Coronary artery (tissue), 2 donors: ENCODE measurements around the gene ULK4.

Experiments used
- DNase-seq: peaks from one replicate; pipeline ENCODE4 v3.0.0-alpha.2; 2017; ENCODE audit warnings: low spot score
- H3K27ac ChIP-seq, 2 donors: fragments of 200-600 bp; sonication (generic); one replicate each; pipeline ENCODE4 v1.5.1; 2016 to 2019
- H3K4me3 ChIP-seq: fragments of 200-600 bp; sonication (generic); 2 replicates; pipeline ENCODE4 v1.5.1; 2016; ENCODE audit warnings: mild to moderate bottlenecking, moderate library complexity
- TF ChIP-seq, protein P1 (sequence below): fragments of 200-600 bp; sonication (generic); IDR thresholded peaks from one replicate; pipeline ENCODE4 v1.5.1; 2019; ENCODE audit warnings: antibody characterized with exemption

Gene ULK4

DNA sequence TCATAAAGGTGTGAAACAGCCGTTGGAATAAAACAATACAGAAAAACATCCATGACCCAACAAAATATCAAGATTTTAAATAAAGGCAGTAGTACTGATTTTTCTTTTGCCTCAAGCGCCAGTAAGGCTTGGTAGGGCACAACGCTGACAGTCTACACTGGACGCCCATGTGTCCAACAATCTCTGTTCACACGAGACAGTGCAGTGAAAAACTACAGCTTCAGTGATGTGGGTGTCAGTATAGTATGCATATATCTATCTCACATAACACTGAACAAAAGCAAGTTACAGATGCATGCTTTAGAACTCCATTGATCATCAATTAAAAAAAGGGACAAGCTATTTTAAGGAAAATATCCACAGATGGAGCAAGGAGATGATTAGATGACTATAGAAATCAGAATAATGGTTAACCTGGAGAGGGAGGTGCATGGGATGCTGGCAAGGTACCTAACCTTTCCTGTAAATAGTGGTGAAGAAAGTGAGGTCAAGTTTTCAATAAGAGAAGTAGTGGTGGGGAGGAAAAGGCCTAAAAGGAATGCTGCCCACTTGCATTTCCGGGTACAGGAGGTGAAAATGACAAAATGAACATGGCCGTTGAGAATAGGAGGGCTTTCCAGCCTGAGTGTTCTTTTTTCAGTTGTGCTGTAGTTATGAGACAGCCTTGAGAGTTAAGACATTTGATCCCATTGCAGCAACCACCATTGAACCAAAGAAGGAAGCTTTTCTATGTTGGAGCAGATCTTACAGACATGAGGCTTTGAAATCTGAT, 719.9 kb downstream of the ULK4 start:
- Histone ChIP-seq H3K27ac (no peak overlapping the region), H3K4me3 (no peak overlapping the region)
- no peak for DNase-seq
- TF ChIP-seq, protein P1, sequence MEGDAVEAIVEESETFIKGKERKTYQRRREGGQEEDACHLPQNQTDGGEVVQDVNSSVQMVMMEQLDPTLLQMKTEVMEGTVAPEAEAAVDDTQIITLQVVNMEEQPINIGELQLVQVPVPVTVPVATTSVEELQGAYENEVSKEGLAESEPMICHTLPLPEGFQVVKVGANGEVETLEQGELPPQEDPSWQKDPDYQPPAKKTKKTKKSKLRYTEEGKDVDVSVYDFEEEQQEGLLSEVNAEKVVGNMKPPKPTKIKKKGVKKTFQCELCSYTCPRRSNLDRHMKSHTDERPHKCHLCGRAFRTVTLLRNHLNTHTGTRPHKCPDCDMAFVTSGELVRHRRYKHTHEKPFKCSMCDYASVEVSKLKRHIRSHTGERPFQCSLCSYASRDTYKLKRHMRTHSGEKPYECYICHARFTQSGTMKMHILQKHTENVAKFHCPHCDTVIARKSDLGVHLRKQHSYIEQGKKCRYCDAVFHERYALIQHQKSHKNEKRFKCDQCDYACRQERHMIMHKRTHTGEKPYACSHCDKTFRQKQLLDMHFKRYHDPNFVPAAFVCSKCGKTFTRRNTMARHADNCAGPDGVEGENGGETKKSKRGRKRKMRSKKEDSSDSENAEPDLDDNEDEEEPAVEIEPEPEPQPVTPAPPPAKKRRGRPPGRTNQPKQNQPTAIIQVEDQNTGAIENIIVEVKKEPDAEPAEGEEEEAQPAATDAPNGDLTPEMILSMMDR, result no peak

DNA sequence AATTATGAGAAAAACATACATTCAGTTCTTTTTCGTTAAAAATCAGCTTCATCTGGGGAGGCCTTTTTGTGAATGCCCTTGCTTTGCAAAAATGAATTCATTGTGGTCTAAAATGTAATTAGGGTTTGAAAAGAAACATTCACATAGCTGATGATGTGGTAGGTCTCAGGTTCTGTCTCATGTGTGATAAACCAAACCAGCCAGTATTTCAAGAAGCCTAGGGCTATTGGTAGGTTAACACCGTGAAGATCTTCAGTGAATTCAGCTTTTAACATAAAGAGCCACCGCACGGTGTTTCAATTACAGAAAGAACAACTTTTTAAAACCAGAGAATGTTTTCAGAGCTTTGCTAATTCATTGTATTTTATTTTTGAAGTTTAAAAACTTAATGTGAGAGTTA, 720.7 kb downstream of the ULK4 start:
- no peak for DNase-seq
- Histone ChIP-seq H3K4me3 (no peak overlapping the region), H3K27ac (no peak overlapping the region)
- TF ChIP-seq, protein P1, result no peak

DNA sequence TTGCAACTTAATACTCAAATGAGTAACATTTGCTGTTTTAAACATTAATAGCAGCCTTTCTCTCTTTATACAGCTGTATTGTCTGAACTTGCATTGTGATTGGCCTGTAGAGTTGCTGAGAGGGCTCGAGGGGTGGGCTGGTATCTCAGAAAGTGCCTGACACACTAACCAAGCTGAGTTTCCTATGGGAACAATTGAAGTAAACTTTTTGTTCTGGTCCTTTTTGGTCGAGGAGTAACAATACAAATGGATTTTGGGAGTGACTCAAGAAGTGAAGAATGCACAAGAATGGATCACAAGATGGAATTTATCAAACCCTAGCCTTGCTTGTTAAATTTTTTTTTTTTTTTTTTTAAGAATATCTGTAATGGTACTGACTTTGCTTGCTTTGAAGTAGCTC, 722.3 kb downstream of the ULK4 start:
- H3K4me3 ChIP-seq, result no peak overlapping the region
- no peak overlapping the region for H3K27ac ChIP-seq
- DNase-seq, result no peak
- TF ChIP-seq, protein P1, result no peak

DNA sequence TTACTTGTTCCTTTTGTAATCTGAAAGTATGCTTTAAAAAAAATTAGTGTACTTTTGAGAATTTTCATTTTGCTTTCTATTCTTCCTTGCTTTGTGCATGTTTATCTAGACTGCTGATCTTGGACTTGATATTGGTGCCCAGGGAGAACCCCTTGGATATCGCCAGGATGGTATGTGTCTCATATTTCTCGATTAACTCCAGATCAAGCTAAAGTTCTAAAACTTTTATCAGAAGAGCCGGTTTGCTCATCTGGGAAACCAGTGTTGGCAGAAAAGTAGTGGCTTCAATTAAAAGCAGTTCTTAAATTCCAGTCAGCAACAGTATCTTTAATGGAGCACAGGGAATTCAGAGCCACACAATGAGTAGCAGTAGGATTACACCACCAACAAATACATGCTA, 724.0 kb downstream of the ULK4 start:
- no peak overlapping the region for H3K27ac ChIP-seq
- DNase-seq, result no peak
- no peak overlapping the region for H3K4me3 ChIP-seq
- TF ChIP-seq, protein P1, result no peak

- H3K27ac ChIP-seq, result no peak overlapping the region
- TF ChIP-seq, protein P1, result no peak
- no peak for DNase-seq
- H3K4me3 ChIP-seq, result no peak overlapping the region
Observed at GRCh38 chr3:41236228-41236627, 725.7 kb downstream of the ULK4 start.

GRCh38 chr3:41234823-41235721, 726.8 kb downstream of the ULK4 start:
- TF ChIP-seq, protein P1, result no peak
- DNase-seq, result no peak
- H3K4me3 ChIP-seq, result no peak overlapping the region
- H3K27ac ChIP-seq, result peak overlapping the region in 1 of 2 donors; percentile 7
